Measurements from ENCODE around the gene MAN1A1.
A peak's percentile ranks its signal among the peaks of the same experiment; 100 is the strongest.
"Not testable (repeated sequence)": the region's sequence is repeated elsewhere in the genome, so short reads cannot be mapped to it uniquely, and the experiment has no call there.

The MAN1A1 gene

GRCh38 chr6:119166024-119166784, 183.4 kb downstream of the MAN1A1 start:
- peak; percentile 36 for DNase-seq

- DNase-seq, result no peak
These were observed 186.6 kb downstream of the MAN1A1 start for GRCh38 chr6:119163006-119163405.

- peak; percentile 16 for DNase-seq
These were observed 187.3 kb downstream of the MAN1A1 start for GRCh38 chr6:119162134-119162775.

GRCh38 chr6:119161438-119161837, 188.1 kb downstream of the MAN1A1 start:
- no peak for DNase-seq

- no peak for DNase-seq
These were observed 188.7 kb downstream of the MAN1A1 start for GRCh38 chr6:119160911-119161310.

- peak; percentile 65 for DNase-seq
These were observed 191.3 kb downstream of the MAN1A1 start for GRCh38 chr6:119158057-119158848.

- DNase-seq, result no peak
These were observed 192.1 kb downstream of the MAN1A1 start for GRCh38 chr6:119157506-119157815.

- no peak for DNase-seq
These were observed 192.6 kb downstream of the MAN1A1 start for GRCh38 chr6:119156757-119157505.

- DNase-seq, result not testable (repeated sequence)
These were observed 193.5 kb downstream of the MAN1A1 start for GRCh38 chr6:119156082-119156481.

- DNase-seq, result no peak
These were observed 197.4 kb downstream of the MAN1A1 start for GRCh38 chr6:119152187-119152586.

GRCh38 chr6:119148825-119149525, 200.6 kb downstream of the MAN1A1 start:
- no peak for DNase-seq

GRCh38 chr6:119148098-119148824, 201.3 kb downstream of the MAN1A1 start:
- peak; percentile 73 for DNase-seq

GRCh38 chr6:119147101-119148053, 202.2 kb downstream of the MAN1A1 start:
- DNase-seq, result peak; percentile 89

- DNase-seq, result no peak
These were observed 204.4 kb downstream of the MAN1A1 start for GRCh38 chr6:119145111-119145510.

GRCh38 chr6:119142637-119143036, 206.9 kb downstream of the MAN1A1 start:
- DNase-seq, result no peak

GRCh38 chr6:119142041-119142440, 207.5 kb downstream of the MAN1A1 start:
- DNase-seq, result no peak

GRCh38 chr6:119140196-119141140, 209.1 kb downstream of the MAN1A1 start:
- DNase-seq, result no peak

- DNase-seq, result peak; percentile 21
These were observed 210.5 kb downstream of the MAN1A1 start for GRCh38 chr6:119138906-119139541.
